ENCODE results near the gene NHSL1.

NHSL1 gene, protein sequence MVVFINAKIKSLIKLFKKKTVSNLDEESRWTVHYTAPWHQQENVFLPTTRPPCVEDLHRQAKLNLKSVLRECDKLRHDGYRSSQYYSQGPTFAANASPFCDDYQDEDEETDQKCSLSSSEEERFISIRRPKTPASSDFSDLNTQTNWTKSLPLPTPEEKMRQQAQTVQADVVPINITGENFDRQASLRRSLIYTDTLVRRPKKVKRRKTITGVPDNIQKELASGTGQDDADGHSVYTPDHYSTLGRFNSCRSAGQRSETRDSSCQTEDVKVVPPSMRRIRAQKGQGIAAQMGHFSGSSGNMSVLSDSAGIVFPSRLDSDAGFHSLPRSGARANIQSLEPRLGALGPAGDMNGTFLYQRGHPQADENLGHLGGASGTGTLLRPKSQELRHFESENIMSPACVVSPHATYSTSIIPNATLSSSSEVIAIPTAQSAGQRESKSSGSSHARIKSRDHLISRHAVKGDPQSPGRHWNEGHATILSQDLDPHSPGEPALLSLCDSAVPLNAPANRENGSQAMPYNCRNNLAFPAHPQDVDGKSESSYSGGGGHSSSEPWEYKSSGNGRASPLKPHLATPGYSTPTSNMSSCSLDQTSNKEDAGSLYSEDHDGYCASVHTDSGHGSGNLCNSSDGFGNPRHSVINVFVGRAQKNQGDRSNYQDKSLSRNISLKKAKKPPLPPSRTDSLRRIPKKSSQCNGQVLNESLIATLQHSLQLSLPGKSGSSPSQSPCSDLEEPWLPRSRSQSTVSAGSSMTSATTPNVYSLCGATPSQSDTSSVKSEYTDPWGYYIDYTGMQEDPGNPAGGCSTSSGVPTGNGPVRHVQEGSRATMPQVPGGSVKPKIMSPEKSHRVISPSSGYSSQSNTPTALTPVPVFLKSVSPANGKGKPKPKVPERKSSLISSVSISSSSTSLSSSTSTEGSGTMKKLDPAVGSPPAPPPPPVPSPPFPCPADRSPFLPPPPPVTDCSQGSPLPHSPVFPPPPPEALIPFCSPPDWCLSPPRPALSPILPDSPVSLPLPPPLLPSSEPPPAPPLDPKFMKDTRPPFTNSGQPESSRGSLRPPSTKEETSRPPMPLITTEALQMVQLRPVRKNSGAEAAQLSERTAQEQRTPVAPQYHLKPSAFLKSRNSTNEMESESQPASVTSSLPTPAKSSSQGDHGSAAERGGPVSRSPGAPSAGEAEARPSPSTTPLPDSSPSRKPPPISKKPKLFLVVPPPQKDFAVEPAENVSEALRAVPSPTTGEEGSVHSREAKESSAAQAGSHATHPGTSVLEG (N-terminal part only)

DNA sequence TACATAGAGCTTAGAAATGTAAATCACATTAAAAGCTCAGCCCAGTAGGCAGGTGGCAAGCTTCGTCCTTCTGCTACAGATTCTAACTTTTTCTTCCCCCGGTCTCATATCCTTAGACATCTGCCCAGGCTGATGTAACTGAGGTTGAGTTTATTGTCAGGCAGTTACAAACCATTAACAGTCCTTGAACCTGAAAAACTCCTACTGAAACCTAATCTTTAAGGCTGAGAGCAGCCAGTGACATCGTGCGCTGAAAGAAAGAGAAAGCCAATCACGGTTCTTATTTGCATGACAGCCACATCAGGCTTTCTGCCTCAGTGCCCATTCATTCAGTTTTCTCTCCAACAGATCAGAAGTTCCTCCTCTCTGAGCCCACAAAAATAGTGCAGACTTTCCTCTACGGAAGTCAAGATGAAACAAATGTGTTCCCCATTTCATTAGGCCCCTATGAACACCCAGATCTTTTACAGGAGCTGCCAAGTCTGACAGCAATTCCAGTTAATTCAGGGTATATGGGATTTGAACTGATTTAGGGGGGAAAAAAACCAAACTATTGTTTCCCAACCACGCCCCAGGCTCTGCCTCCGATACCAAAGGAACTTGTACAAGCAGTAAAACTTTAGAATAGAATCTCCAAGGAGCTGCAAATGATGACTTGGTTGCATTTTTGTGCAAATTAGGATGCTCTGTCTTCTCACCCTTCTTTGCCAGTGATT lies at the start of gene NHSL1:
Gene NHSL1 (minus strand): TSS at position 192 of the 716 bp plus-strand sequence. CDS start 204 bp downstream, outside the sequence.
- peak within 1 kb of the TSS; percentile 63 for H3K4me3 ChIP-seq (ENCODE audit: low read length)
- peak within 1 kb of the TSS; percentile 51 for H3K27ac ChIP-seq (ENCODE audit: low read length)
- peak within 1 kb of the TSS; percentile 49; the same call in 1 of the 2 replicates for H3K9ac ChIP-seq (ENCODE audit: low read length)
- no peak for TF ChIP-seq EZH2phosphoT487 (IDR thresholded peaks at IDR 0.05; ENCODE audit: low read depth)
- TF ChIP-seq, protein P1, sequence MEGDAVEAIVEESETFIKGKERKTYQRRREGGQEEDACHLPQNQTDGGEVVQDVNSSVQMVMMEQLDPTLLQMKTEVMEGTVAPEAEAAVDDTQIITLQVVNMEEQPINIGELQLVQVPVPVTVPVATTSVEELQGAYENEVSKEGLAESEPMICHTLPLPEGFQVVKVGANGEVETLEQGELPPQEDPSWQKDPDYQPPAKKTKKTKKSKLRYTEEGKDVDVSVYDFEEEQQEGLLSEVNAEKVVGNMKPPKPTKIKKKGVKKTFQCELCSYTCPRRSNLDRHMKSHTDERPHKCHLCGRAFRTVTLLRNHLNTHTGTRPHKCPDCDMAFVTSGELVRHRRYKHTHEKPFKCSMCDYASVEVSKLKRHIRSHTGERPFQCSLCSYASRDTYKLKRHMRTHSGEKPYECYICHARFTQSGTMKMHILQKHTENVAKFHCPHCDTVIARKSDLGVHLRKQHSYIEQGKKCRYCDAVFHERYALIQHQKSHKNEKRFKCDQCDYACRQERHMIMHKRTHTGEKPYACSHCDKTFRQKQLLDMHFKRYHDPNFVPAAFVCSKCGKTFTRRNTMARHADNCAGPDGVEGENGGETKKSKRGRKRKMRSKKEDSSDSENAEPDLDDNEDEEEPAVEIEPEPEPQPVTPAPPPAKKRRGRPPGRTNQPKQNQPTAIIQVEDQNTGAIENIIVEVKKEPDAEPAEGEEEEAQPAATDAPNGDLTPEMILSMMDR (IDR thresholded peaks at IDR 0.05; ENCODE audit: low read depth, low read length), result no peak
- peak within 1 kb of the TSS; percentile 17; the same call in 1 of the 2 replicates for H2AFZ ChIP-seq (ENCODE audit: low read depth, low read length)
- H3K4me1 ChIP-seq (ENCODE audit: low read length), result peaks cover 25% of the 10 kb centered on the region
- H3K36me3 ChIP-seq (replicated peaks; ENCODE audit: low read depth, low read length), result no peaks in the 10 kb centered on the region
- no peaks in the 10 kb centered on the region for H3K79me2 ChIP-seq (ENCODE audit: low read length)
- H3K27me3 ChIP-seq (ENCODE audit: low read depth, low read length), result peaks cover 9% of the 10 kb centered on the region; the same call in 1 of the 2 replicates
- H3K4me2 ChIP-seq (ENCODE audit: low read length), result peak within 1 kb of the TSS; percentile 71
- no peaks in the 10 kb centered on the region for H4K20me1 ChIP-seq (ENCODE audit: insufficient read depth, low read length)
- H3K9me3 ChIP-seq (ENCODE audit: insufficient read depth, low read length), result no peaks in the 10 kb centered on the region

DNA sequence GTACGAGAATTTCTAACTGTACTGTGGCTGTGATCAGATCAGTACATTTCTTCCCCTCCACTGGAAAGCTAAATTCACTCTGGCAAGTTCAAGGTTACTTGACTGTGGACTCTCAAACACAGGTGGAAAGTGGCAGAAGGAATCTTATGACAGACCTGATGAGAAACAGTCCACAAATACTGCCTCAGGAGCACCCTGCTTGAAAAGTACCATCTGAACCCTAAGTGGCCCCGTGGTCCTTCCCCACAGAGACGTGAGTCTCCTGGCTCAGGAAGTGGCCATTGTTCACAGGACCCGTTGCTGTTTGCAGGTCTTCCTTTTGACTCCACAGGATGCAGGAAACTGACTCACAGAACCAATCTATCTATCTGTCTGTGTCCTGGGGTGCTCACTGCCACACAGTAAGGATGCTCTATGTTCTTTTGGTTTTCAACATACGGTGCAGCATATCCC lies 47.5 kb upstream of the NHSL1 start:
- no peaks in the 10 kb centered on the region for H3K9me3 ChIP-seq (ENCODE audit: insufficient read depth, low read length)
- H3K9ac ChIP-seq (ENCODE audit: low read length), result no peak overlapping the region
- H3K36me3 ChIP-seq (replicated peaks; ENCODE audit: low read depth, low read length), result no peaks in the 10 kb centered on the region
- H3K79me2 ChIP-seq (ENCODE audit: low read length), result no peaks in the 10 kb centered on the region
- no peak overlapping the region for H3K4me3 ChIP-seq (ENCODE audit: low read length)
- TF ChIP-seq, protein P1 (IDR thresholded peaks at IDR 0.05; ENCODE audit: low read depth, low read length), result no peak
- TF ChIP-seq EZH2phosphoT487 (IDR thresholded peaks at IDR 0.05; ENCODE audit: low read depth), result no peak
- no peaks in the 10 kb centered on the region for H3K27me3 ChIP-seq (ENCODE audit: low read depth, low read length)
- no peak overlapping the region for H3K27ac ChIP-seq (ENCODE audit: low read length)
- no peaks in the 10 kb centered on the region for H4K20me1 ChIP-seq (ENCODE audit: insufficient read depth, low read length)
- H3K4me1 ChIP-seq (ENCODE audit: low read length), result no peaks in the 10 kb centered on the region
- no peak overlapping the region for H3K4me2 ChIP-seq (ENCODE audit: low read length)
- H2AFZ ChIP-seq (ENCODE audit: low read depth, low read length), result no peak overlapping the region

DNA sequence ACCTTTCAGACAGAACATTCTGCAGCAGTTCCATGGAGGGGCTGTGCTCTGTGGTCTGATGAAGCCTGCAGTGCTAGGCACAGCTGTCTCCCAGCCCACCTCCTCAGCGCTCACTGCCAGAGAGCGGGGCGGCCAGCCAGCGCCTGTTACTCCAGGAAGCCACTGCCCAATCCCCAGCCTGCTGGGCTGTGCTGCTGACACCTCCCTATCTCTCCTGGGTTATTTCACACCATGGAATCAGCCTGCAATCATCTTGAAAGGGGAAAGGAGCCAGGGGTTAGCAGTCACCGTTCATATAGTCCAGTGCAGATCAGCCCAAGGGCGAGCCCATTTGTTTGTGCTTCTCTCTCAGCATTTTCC lies 46.3 kb upstream of the NHSL1 start:
- no peak overlapping the region for H2AFZ ChIP-seq (ENCODE audit: low read depth, low read length)

More for the DNA sequence above, 46.3 kb upstream of the NHSL1 start:
- no peaks in the 10 kb centered on the region for H3K36me3 ChIP-seq (replicated peaks; ENCODE audit: low read depth, low read length)
- no peak for TF ChIP-seq EZH2phosphoT487 (IDR thresholded peaks at IDR 0.05; ENCODE audit: low read depth)
- TF ChIP-seq, protein P1 (IDR thresholded peaks at IDR 0.05; ENCODE audit: low read depth, low read length), result no peak
- H3K27me3 ChIP-seq (ENCODE audit: low read depth, low read length), result no peaks in the 10 kb centered on the region
- peaks cover under 1% of the 10 kb centered on the region; the same call in 1 of the 2 replicates for H3K4me1 ChIP-seq (ENCODE audit: low read length)
- no peaks in the 10 kb centered on the region for H4K20me1 ChIP-seq (ENCODE audit: insufficient read depth, low read length)
- no peak overlapping the region for H3K4me3 ChIP-seq (ENCODE audit: low read length)
- H3K79me2 ChIP-seq (ENCODE audit: low read length), result no peaks in the 10 kb centered on the region
- no peak overlapping the region for H3K27ac ChIP-seq (ENCODE audit: low read length)
- H3K9ac ChIP-seq (ENCODE audit: low read length), result no peak overlapping the region
- no peaks in the 10 kb centered on the region for H3K9me3 ChIP-seq (ENCODE audit: insufficient read depth, low read length)
- no peak overlapping the region for H3K4me2 ChIP-seq (ENCODE audit: low read length)

Measured in OCI-LY3 (cell line).